Fibroblast of lung (primary cell): ENCODE measurements around the gene SCGN.

Experiments
- CTCF ChIP-seq, 2 donors: IDR thresholded peaks in 1 of 2; conservative IDR thresholded peaks in 1 of 2; 1 replicate in 1 of 2; 2 replicates in 1 of 2; pipeline ENCODE4 v1.5.1; 2011 to 2012; ENCODE audit warnings: low read length in 2 of 2, control low read depth in 1 of 2, inconsistent platforms in 1 of 2, low read depth in 1 of 2, mild to moderate bottlenecking in 1 of 2
- EZH2 ChIP-seq: IDR thresholded peaks from 2 replicates; pipeline ENCODE4 v1.5.1; 2012; ENCODE audit warnings: low read length, control low read depth, mild to moderate bottlenecking; ENCODE audit errors: missing control alignments

- TF ChIP-seq EZH2 (no peak), CTCF (conservative IDR thresholded peaks at IDR 0.05 in 1 of 2, IDR thresholded peaks at IDR 0.05 in 1 of 2; ENCODE audit: low read depth in 1 of 2, low read length in 2 of 2) (no peak)
Measured at GRCh38 chr6:25640891-25641290, 11.1 kb upstream of the SCGN start.
